HCT116 (cell line): ENCODE data around the gene TES. TPM values are rescaled to one million over a fixed set of nuclear protein-coding genes. Genes with fewer than 3 reads are reported as not detected.

ENCODE experiments used
- ATAC-seq: fragments of 200-7000 bp; cut with Tn5 transposase; 2 replicates; pipeline ENCODE4 v1.9.1; 2020; ENCODE audit warnings: mild to moderate bottlenecking, moderate library complexity
- BruUV-seq: library from RNA; stranded (reverse); fragments of 400-500 nt; replicated peaks from 2 replicates; lab custom pipeline; 2021; lab: Mats Ljungman, UMichigan
- CTCF ChIA-PET: fragments of 300-600 bp; sonication (Branson Sonifier 250); formaldehyde crosslinking; loops from one replicate; lab custom pipeline; 2021; ENCODE audit warnings: antibody characterized with exemption; lab: Charles Lee
- POLR2A ChIA-PET: fragments of 300-600, 350-600 bp; sonication (Branson Sonifier 250); formaldehyde crosslinking; loops from one replicate; lab custom pipeline; 2021; ENCODE audit warnings: antibody characterized with exemption; lab: Charles Lee
- RAD21 ChIA-PET, 2 experiments: fragments of 300-600 bp; sonication (Branson Sonifier 250); formaldehyde crosslinking; loops; one replicate each; lab custom pipeline; 2023; ENCODE audit warnings: low total read pairs in 2 of 2; ENCODE audit not compliant: uncharacterized antibody in 2 of 2, unreplicated experiment in 2 of 2, low non-redundant PET in 1 of 2; lab: Charles Lee
- DNase-seq: peaks from one replicate; pipeline ENCODE4 v3.0.0-alpha.2; 2010; ENCODE audit warnings: low read depth, low spot score
- H2AFZ ChIP-seq: fragments of 200-600 bp; shearing (Covaris generic), sonication (generic); 2 replicates; pipeline ENCODE4 v1.6.1; 2017; ENCODE audit warnings: low read depth, mixed run types, mixed read lengths, antibody characterized with exemption, low read length; ENCODE audit not compliant: poor library complexity, severe bottlenecking
- H3K27ac ChIP-seq: 2 replicates; pipeline ENCODE4 v1.5.1; 2012; ENCODE audit warnings: low read depth, low read length
- H3K27me3 ChIP-seq: fragments of 200-600 bp; sonication (generic); 2 replicates; pipeline ENCODE4 v1.6.1; 2016; ENCODE audit warnings: mixed run types, low read length, mixed read lengths; ENCODE audit not compliant: insufficient read depth
- H3K36me3 ChIP-seq, 2 experiments: fragments of 200-500 bp in 1 of 2; fragments of 200-600 bp in 1 of 2; sonication (Bioruptor generic) in 1 of 2; sonication (generic) in 1 of 2; 2 replicates each; pipeline versions ENCODE4 v1.5.1 to v1.6.1; 2014 to 2016; ENCODE audit warnings: low read length in 2 of 2, inconsistent platforms in 1 of 2, mixed read lengths in 1 of 2, mixed run types in 1 of 2; ENCODE audit not compliant: insufficient read depth in 2 of 2, control insufficient read depth in 1 of 2
- H3K4me1 ChIP-seq, 2 experiments: fragments of 200-600 bp in 1 of 2; sonication (generic) in 1 of 2; 2 replicates each; pipeline versions ENCODE4 v1.5.1 to v1.6.1; 2012 to 2017; ENCODE audit warnings: low read length in 2 of 2, inconsistent platforms in 1 of 2, mild to moderate bottlenecking in 1 of 2, mixed read lengths in 1 of 2, mixed run types in 1 of 2, moderate library complexity in 1 of 2; ENCODE audit not compliant: insufficient read depth in 2 of 2, control insufficient read depth in 1 of 2
- H3K4me2 ChIP-seq: fragments of 200-600 bp; sonication (generic); 2 replicates; pipeline ENCODE4 v1.6.1; 2017; ENCODE audit warnings: mixed run types, low read length, mixed read lengths
- H3K4me3 ChIP-seq, 2 experiments: fragments of 200-600 bp in 1 of 2; sonication (generic) in 1 of 2; replicated peaks in 1 of 2; 2 replicates each; pipeline ENCODE4 v1.5.1; 2011 to 2016; ENCODE audit warnings: low read length in 2 of 2, control low read depth in 1 of 2, low read depth in 1 of 2, mild to moderate bottlenecking in 1 of 2, mixed read lengths in 1 of 2, mixed run types in 1 of 2
- H3K79me2 ChIP-seq: fragments of 200-600 bp; sonication (generic); 2 replicates; pipeline ENCODE4 v1.6.1; 2017; ENCODE audit warnings: mild to moderate bottlenecking, mixed run types, low read length, moderate library complexity, mixed read lengths; ENCODE audit not compliant: insufficient read depth
- H3K9ac ChIP-seq: fragments of 200-600 bp; sonication (generic); 2 replicates; pipeline ENCODE4 v1.6.1; 2016; ENCODE audit warnings: low read length, mixed read lengths
- H3K9me2 ChIP-seq: fragments of 200-600 bp; sonication (generic), shearing (Covaris generic); 2 replicates; pipeline ENCODE4 v1.6.1; 2017; ENCODE audit warnings: mixed run types, mild to moderate bottlenecking, moderate library complexity; ENCODE audit not compliant: insufficient read depth
- H3K9me3 ChIP-seq, 2 experiments: fragments of 200-500 bp in 1 of 2; fragments of 200-600 bp in 1 of 2; sonication (Bioruptor generic) in 1 of 2; sonication (generic) in 1 of 2; 2 replicates each; pipeline ENCODE4 v1.6.1; 2014 to 2017; ENCODE audit warnings: low read length in 2 of 2, mixed read lengths in 2 of 2, inconsistent platforms in 1 of 2, low read depth in 1 of 2, mild to moderate bottlenecking in 1 of 2, mixed run types in 1 of 2, moderate library complexity in 1 of 2; ENCODE audit not compliant: control insufficient read depth in 1 of 2, insufficient read depth in 1 of 2
- H4K20me1 ChIP-seq: fragments of 200-600 bp; sonication (generic), shearing (Covaris generic); 2 replicates; pipeline ENCODE4 v1.6.1; 2017; ENCODE audit warnings: mixed run types, mild to moderate bottlenecking, moderate library complexity; ENCODE audit not compliant: insufficient read depth
- ATF3 ChIP-seq: IDR thresholded peaks from 2 replicates; pipeline ENCODE4 v1.6.1; 2012
- CBX3 ChIP-seq: IDR thresholded peaks from 2 replicates; pipeline ENCODE4 v1.6.1; 2012; ENCODE audit warnings: low read depth
- CTCF ChIP-seq, 3 experiments: fragments of 200-600 bp in 1 of 3; sonication (generic) in 1 of 3; IDR thresholded peaks in 2 of 3; conservative IDR thresholded peaks in 1 of 3; 2 replicates each; pipeline ENCODE4 v1.5.1; 2012 to 2017; ENCODE audit warnings: low read depth in 2 of 3, low read length in 2 of 3, antibody characterized with exemption in 1 of 3, borderline replicate concordance in 1 of 3, control low read depth in 1 of 3, mild to moderate bottlenecking in 1 of 3, mixed read lengths in 1 of 3, mixed run types in 1 of 3, moderate library complexity in 1 of 3; ENCODE audit not compliant: insufficient read depth in 1 of 3
- ELF1 ChIP-seq: IDR thresholded peaks from 2 replicates; pipeline ENCODE4 v1.6.1; 2012; ENCODE audit warnings: low read depth, borderline replicate concordance
- EZH2 ChIP-seq: fragments of 200-600 bp; sonication (generic); IDR thresholded peaks from 2 replicates; pipeline ENCODE4 v1.6.1; 2017; ENCODE audit warnings: antibody characterized with exemption, mixed run types
- FOSL1 ChIP-seq: IDR thresholded peaks from 2 replicates; pipeline ENCODE4 v1.6.1; 2012; ENCODE audit warnings: low read depth
- JUND ChIP-seq: IDR thresholded peaks from 2 replicates; pipeline ENCODE4 v1.6.1; 2012
- MAX ChIP-seq: IDR thresholded peaks from 2 replicates; pipeline ENCODE4 v1.6.1; 2012
- POLR2AphosphoS5 ChIP-seq: IDR thresholded peaks from 2 replicates; pipeline ENCODE4 v1.6.1; 2011; ENCODE audit warnings: mild to moderate bottlenecking, low read depth, low read length, moderate library complexity
- RAD21 ChIP-seq: IDR thresholded peaks from 2 replicates; pipeline ENCODE4 v1.6.1; 2012; ENCODE audit warnings: low read depth, mild to moderate bottlenecking
- REST ChIP-seq: IDR thresholded peaks from 2 replicates; pipeline ENCODE4 v1.6.1; 2012; ENCODE audit warnings: low read depth
- ZBTB33 ChIP-seq: IDR thresholded peaks from 2 replicates; pipeline ENCODE4 v1.6.1; 2011; ENCODE audit warnings: mild to moderate bottlenecking, low read length, moderate library complexity; ENCODE audit not compliant: insufficient replicate concordance; ENCODE audit errors: extremely low read depth
- intact Hi-C: fragments of 100-400 bp; cut with micrococcal nuclease; formaldehyde crosslinking; loops from 2 replicates; pipeline ENCODE4 v1.10.0; 2022
- total RNA-seq: library from RNA; stranded (reverse); gene quantifications from one replicate; pipeline ENCODE4 v1.2.1, GENCODE V29; 2021; ENCODE audit not compliant: unreplicated experiment

The TES gene
- total RNA-seq, 1 experiment from 2014 or later = 129 TPM

GRCh38 chr7:116211913-116212596, 1.7 kb downstream of the TES start (continued):
- no peak for TF ChIP-seq CTCF (IDR thresholded peaks at IDR 0.05 in 2 of 3, conservative IDR thresholded peaks at IDR 0.05 in 1 of 3; ENCODE audit: borderline replicate concordance in 1 of 3, insufficient read depth in 1 of 3, low read depth in 2 of 3, low read length in 2 of 3)
- TF ChIP-seq RAD21 = no peak

- intact Hi-C loops = no loop called here
- ATAC-seq (no peak), DNase-seq (no peak)
- Histone ChIP-seq H3K79me2 (peaks cover 71% of the 10 kb centered on the region), H3K27me3 (no peaks in the 10 kb centered on the region), H3K36me3 (no peaks in the 10 kb centered on the region), H2AFZ (no peak overlapping the region), H4K20me1 (peaks cover 5% of the 10 kb centered on the region; the same call in 1 of the 2 replicates), H3K4me1 (peaks cover 63 to 73% of the 10 kb centered on the region in 2 experiments), H3K9ac (no peak overlapping the region), H3K4me3 (no peak overlapping the region), H3K27ac (no peak overlapping the region), H3K9me2 (no peaks in the 10 kb centered on the region), H3K9me3 (no peaks in the 10 kb centered on the region), H3K4me2 (peak overlapping the region; percentile 82; the same call in 1 of the 2 replicates)
- no peak for TF ChIP-seq ELF1
- TF ChIP-seq EZH2 = no peak
- TF ChIP-seq JUND = no peak
- TF ChIP-seq MAX = no peak
- TF ChIP-seq FOSL1 = no peak
- no peak for TF ChIP-seq ATF3
- TF ChIP-seq ZBTB33 = no peak
- no peak for TF ChIP-seq CBX3
- no peak for TF ChIP-seq POLR2AphosphoS5
- no peak for TF ChIP-seq REST
- no peak for TF ChIP-seq RAD21
- POLR2A ChIA-PET = interaction anchor here (1.5 to 3.3 kb wide), 2 partner anchors 10 to 13 kb away, joined by 3 to 15 read pairs; no protein-coding TSS in a partner anchor
- RAD21 ChIA-PET = no interaction called here
- BruUV-seq = no TSS peak
- CTCF ChIA-PET = no interaction called here
Measured at GRCh38 chr7:116212869-116213268, 2.5 kb downstream of the TES start.
